DMS79 treated with DMSO at 0.1 percent for 48 hours (cell line): Measurements from ENCODE around the gene PAX7.

Experiments
- DNase-seq: peaks from one replicate; lab custom pipeline; 2025; lab: John Stamatoyannopoulos, UW

Gene PAX7

GRCh38 chr1:18618546-18619466 lies 11.8 kb upstream of the PAX7 start:
- no peak for DNase-seq

DNA sequence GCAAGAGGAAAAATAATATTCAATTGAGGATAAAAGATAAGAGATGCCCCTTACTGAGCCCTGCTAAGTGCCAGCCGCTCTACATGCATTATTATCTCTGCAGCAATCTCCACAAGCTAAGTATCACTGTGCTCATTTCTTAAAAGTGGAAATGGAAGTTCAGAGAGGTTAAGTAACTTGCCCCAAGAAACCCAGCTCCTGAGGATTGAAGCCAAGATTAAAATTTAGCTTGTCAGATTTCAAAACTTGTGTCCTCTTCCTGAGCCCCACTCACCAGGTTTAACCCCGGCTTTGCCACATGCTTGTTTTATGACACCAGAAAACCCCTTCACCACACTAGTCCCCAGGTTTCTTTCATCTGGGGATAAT lies 11.2 kb upstream of the PAX7 start:
- DNase-seq: no peak

DNA sequence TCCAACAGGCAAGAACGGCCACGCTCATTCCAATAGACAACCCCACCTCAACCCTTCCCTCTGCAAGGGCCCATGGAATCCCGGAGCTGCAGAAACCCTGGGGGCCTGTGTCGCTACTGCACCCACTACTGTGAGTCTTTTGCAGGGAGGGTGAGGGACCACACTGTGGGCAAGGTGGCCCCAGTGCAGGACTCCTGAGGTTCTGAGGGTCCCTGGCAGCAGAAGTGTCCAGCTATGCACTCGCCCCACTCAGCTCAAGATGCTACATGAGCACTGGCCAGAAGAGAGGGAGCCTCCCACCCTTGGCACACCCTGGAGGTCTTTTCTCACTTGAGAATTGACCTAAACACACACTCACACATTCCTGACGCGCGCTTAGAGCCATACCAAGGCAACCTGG lies 2.1 kb upstream of the PAX7 start:
- DNase-seq: no peak

DNA sequence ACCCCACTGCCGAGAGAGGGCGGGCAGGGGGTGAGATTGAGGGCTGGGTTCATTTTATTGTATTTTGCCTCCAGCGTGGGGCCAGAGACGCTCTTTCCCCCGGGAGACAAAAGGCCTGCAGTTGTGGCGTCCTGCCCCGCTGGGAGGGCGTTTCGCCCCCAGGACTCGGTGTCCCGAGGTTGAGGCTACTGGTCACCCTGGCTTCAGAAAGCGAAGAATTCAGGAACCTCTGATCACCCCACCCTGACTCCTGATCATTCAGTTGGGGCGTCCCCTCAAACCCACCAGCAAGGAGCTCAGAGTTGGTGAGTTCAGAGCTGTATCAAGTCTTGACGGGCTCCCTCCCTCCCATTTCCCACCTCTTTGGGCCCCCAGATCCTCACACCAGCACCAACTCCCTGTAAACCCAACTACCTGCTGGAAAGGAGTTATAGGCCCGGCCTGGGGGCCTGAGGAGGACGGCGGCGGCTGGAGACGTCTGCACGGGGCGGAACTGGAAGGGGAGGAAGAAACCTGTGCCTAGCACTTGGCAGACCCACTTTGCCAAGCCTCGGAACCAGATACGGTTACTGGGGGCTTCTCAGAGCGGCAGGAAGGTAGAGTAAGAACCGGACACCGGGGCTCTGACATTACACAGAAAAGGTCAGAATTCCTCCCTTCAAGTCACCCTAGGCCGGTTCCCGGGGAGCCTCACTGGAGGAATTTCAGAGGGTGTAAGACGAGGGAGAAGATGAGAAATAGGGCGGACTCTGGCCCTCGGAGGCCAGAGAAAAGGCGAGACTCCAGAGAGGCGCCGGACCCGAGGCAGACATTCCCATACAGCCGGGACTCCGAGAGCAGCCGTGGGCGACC lies 761 bp upstream of the PAX7 start:
- DNase-seq: no peak

GRCh38 chr1:18631496-18632217 lies 1.0 kb downstream of the PAX7 start:
- DNase-seq: no peak

DNA sequence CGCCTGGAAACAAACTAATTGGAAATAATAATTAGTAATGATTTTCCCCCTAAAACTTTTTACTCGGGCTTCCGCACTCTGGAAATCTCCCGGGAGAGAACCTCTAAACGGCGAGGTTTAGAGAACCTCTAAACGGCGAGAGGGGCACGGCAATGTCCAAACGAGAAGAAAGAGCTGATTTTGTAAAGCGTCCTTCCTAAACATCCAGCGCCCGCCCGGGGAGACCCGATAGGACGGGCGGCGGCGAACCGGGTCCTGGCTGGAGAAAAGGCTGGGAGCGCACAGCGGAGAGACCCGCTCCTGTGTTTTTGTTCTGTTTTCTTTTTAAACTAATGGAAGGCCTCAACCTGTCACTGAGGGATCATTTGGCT lies 1.6 kb downstream of the PAX7 start:
- DNase-seq: no peak

DNA sequence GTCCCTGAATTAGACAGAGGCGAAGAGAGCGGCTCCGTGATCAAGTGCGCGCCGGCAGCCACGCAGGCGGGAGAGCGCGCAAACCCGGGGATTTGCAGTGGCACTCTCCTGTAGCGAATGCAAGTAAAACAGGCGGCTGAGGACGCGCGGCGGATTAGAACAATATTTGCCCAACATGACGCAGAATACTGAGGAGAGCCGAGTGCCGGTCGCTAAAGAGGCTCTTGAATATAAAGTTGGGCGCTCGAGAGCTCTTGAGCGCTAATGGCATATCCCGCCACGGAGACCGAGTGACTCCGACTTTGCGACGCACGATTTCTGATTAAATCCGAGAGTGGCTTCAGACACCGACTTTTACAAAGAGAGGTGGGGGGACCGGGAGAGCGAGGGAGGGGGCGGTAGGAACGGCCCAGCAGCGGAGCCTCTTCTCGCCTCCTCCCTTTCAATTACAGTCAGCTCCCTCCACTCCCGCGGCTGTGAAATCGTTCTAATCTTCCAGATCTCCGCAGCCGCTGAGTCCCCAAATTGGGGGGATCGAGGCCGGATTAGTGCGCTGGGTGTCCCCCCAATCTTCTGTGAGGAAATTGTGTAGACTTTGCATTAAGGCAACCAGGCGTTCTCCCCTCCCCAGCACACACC lies 2.3 kb downstream of the PAX7 start:
- DNase-seq: peak; percentile 91

DNA sequence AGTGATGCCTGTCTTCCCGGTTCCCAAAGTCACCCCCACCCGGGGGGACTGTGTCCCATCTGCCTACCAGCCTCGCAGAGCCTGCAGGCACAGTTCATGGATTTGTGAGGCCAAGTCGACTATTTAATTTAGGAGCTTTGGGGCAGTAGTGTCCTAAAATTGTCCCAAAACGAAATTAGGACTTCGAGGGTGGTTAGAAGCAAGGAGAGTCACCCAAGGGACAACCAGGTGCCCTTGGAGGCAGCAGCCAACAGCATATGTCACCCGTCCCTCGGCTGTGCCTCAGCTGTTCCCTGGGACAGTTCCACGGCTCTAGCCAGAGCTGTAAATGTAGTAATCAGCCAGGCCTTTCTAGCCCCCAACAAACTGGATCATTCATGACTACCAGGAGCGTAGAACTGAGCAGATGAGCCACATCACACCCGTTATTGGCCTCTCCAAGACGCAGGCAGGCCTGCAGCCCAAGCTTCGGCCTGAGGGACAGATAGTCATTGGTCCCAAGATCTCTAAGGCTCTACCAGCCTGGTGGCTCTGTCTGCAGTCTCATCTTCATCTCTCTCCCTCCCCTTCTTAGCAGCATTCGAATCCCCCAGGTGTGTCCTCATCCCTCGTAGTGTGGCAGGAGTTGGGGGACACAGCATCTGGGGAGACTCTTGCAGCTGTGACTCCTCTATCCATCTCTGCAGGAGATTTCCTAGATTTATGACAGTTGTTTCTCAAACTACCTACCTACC lies 2.9 kb downstream of the PAX7 start:
- no peak for DNase-seq

- DNase-seq: no peak
These were observed 3.6 kb downstream of the PAX7 start for GRCh38 chr1:18634276-18634675.

GRCh38 chr1:18635070-18635577 lies 4.5 kb downstream of the PAX7 start:
- no peak for DNase-seq

- peak; percentile 32 for DNase-seq
These were observed 5.4 kb downstream of the PAX7 start for GRCh38 chr1:18635891-18636595.

- DNase-seq: no peak
These were observed 6.2 kb downstream of the PAX7 start for GRCh38 chr1:18636596-18637508.

DNA sequence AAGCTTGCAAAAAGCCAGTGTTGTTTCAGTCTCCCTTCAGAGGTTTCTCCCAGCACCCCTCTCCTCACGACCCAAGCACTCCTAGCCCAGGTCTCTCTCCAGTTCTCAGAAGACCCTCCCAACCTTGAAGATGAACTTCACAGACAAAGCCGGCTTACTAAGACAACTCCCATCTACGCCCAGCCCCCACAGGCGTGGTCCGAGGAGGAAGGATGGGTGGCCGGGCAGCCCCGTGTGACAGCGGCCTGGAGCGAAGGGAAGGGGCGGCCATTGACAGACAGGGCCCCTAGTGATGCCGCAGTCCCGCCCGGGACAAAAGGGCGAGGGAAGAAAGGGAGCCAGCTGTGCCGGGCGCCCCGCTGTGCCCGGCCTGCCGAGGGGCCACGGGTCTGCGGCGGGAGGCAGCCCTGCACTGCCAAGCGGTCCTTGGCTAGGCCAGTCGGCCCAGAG lies 6.9 kb downstream of the PAX7 start:
- DNase-seq: no peak

GRCh38 chr1:18637962-18638834 lies 7.6 kb downstream of the PAX7 start:
- DNase-seq: no peak

DNA sequence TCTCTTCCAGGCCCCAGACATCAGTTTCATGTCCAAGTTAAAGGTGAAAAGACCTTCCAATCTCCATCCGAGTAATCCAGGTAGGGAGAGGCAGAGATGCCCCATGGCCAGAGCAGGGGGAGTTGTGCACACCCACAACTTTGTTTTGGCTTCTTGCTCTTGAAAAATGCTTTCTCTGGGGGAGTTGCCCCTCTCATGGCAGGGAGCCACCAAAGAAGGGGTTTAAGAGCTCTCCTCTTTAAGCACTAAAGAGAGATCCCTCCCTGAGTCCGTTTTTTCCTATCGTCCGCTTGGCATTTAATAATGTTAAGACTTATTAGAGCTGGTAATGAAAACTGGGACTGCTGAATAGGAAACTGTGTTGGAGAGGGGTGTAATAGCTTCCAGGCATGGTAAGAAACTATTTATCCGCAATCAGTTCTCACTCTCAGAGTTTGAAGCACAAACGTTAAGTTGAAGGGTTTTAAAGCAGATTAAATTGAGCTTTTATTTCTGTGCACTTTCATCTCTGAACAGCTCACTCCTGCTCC lies 8.3 kb downstream of the PAX7 start:
- no peak for DNase-seq

GRCh38 chr1:18639368-18640055 lies 8.9 kb downstream of the PAX7 start:
- DNase-seq: no peak

- no peak for DNase-seq
These were observed 9.8 kb downstream of the PAX7 start for GRCh38 chr1:18640228-18641004.
